H9 (cell line): ENCODE results near the gene TMED10. TPM values are rescaled to one million over a fixed set of nuclear protein-coding genes. Genes with fewer than 3 reads are reported as not detected.

Experiments
- DNase-seq: peaks from one replicate; pipeline ENCODE4 v3.0.0-alpha.2; 2017
- H2AFZ ChIP-seq: one replicate; pipeline ENCODE4 v1.6.1; 2013; ENCODE audit warnings: mild to moderate bottlenecking, low read length, control low read depth, moderate library complexity
- H2AK5ac ChIP-seq: 2 replicates; pipeline ENCODE4 v1.6.1; 2013; ENCODE audit warnings: low read length, control low read depth, mixed read lengths; ENCODE audit not compliant: insufficient read length
- H2BK120ac ChIP-seq: one replicate; pipeline ENCODE4 v1.6.1; 2013; ENCODE audit warnings: low read depth, mild to moderate bottlenecking, low read length, control low read depth, inconsistent platforms; ENCODE audit not compliant: poor library complexity, severe bottlenecking
- H2BK12ac ChIP-seq: 2 replicates; pipeline ENCODE4 v1.6.1; 2013; ENCODE audit warnings: low read length, control low read depth, mixed read lengths, low read depth; ENCODE audit not compliant: insufficient read length
- H2BK15ac ChIP-seq: 2 replicates; pipeline ENCODE4 v1.6.1; 2013; ENCODE audit warnings: low read depth, low read length, control low read depth
- H2BK20ac ChIP-seq: one replicate; pipeline ENCODE4 v1.6.1; 2013; ENCODE audit warnings: low read depth, mild to moderate bottlenecking, low read length, control low read depth, inconsistent platforms; ENCODE audit not compliant: poor library complexity, severe bottlenecking
- H2BK5ac ChIP-seq: 2 replicates; pipeline ENCODE4 v1.6.1; 2013; ENCODE audit warnings: low read length, control low read depth, mixed read lengths; ENCODE audit not compliant: insufficient read length
- H3K14ac ChIP-seq: 2 replicates; pipeline ENCODE4 v1.6.1; 2013; ENCODE audit warnings: low read length, control low read depth; ENCODE audit not compliant: insufficient read depth
- H3K18ac ChIP-seq: 2 replicates; pipeline ENCODE4 v1.6.1; 2013; ENCODE audit warnings: low read depth, mild to moderate bottlenecking, mixed read lengths, low read length, control low read depth; ENCODE audit not compliant: insufficient read length
- H3K23ac ChIP-seq: 2 replicates; pipeline ENCODE4 v1.6.1; 2013; ENCODE audit warnings: low read length, control low read depth, mixed read lengths, low read depth; ENCODE audit not compliant: insufficient read length
- H3K23me2 ChIP-seq: 2 replicates; pipeline ENCODE4 v1.6.1; 2013; ENCODE audit warnings: low read depth, mild to moderate bottlenecking, mixed read lengths, low read length, control low read depth; ENCODE audit not compliant: insufficient read length, poor library complexity, severe bottlenecking
- H3K27ac ChIP-seq: 2 replicates; pipeline ENCODE4 v1.5.1; 2013; ENCODE audit warnings: low read length, control low read depth, mixed read lengths, low read depth; ENCODE audit not compliant: insufficient read length
- H3K27me3 ChIP-seq: 2 replicates; pipeline ENCODE4 v1.6.1; 2013; ENCODE audit warnings: low read length, control low read depth, inconsistent platforms; ENCODE audit not compliant: insufficient read depth
- H3K4ac ChIP-seq: 2 replicates; pipeline ENCODE4 v1.6.1; 2013; ENCODE audit warnings: low read depth, mild to moderate bottlenecking, control low read depth, inconsistent platforms, low read length, moderate library complexity
- H3K4me1 ChIP-seq: 2 replicates; pipeline ENCODE4 v1.6.1; 2013; ENCODE audit warnings: low read length, control low read depth, inconsistent platforms; ENCODE audit not compliant: insufficient read depth
- H3K4me2 ChIP-seq: 2 replicates; pipeline ENCODE4 v1.6.1; 2013; ENCODE audit warnings: low read length, control low read depth, mixed read lengths; ENCODE audit not compliant: insufficient read length, insufficient read depth
- H3K56ac ChIP-seq: 2 replicates; pipeline ENCODE4 v1.6.1; 2013; ENCODE audit warnings: low read depth, mild to moderate bottlenecking, mixed read lengths, low read length, control low read depth; ENCODE audit not compliant: insufficient read length
- H3K79me1 ChIP-seq: 2 replicates; pipeline ENCODE4 v1.6.1; 2013; ENCODE audit warnings: low read depth, mild to moderate bottlenecking, moderate library complexity, low read length, control low read depth, inconsistent platforms; ENCODE audit not compliant: insufficient read depth, poor library complexity, severe bottlenecking
- H3K79me2 ChIP-seq: 2 replicates; pipeline ENCODE4 v1.6.1; 2013; ENCODE audit warnings: low read length, control low read depth, inconsistent platforms; ENCODE audit not compliant: insufficient read depth
- H3K9ac ChIP-seq: 2 replicates; pipeline ENCODE4 v1.6.1; 2013; ENCODE audit warnings: low read length, control low read depth, mixed read lengths; ENCODE audit not compliant: insufficient read length; ENCODE audit errors: extremely low read depth
- H3K9me3 ChIP-seq: one replicate; pipeline ENCODE4 v1.6.1; 2013; ENCODE audit warnings: low read depth, low read length, inconsistent platforms; ENCODE audit not compliant: control insufficient read depth
- H3T11ph ChIP-seq: one replicate; pipeline ENCODE4 v1.6.1; 2013; ENCODE audit warnings: mild to moderate bottlenecking, low read length, control low read depth, inconsistent platforms
- H4K20me1 ChIP-seq: one replicate; pipeline ENCODE4 v1.6.1; 2013; ENCODE audit not compliant: control insufficient read depth, insufficient read length, insufficient read depth
- H4K5ac ChIP-seq: 2 replicates; pipeline ENCODE4 v1.6.1; 2013; ENCODE audit warnings: low read depth, mild to moderate bottlenecking, mixed read lengths, low read length, control low read depth; ENCODE audit not compliant: insufficient read length
- H4K8ac ChIP-seq: replicated peaks from 2 replicates; pipeline ENCODE4 v1.6.1; 2013; ENCODE audit warnings: low read length, control low read depth, mixed read lengths, low read depth; ENCODE audit not compliant: insufficient read length
- H4K91ac ChIP-seq: 2 replicates; pipeline ENCODE4 v1.6.1; 2013; ENCODE audit warnings: low read depth, mild to moderate bottlenecking, moderate library complexity, mixed read lengths, low read length, control low read depth; ENCODE audit not compliant: insufficient read length
- H3K27ac Mint-ChIP-seq, 3 experiments: 2 replicates in 2 of 3; 3 replicates in 1 of 3; pipeline ENCODE4 v1.8.0; 2020 to 2021; ENCODE audit warnings: mixed read lengths in 3 of 3, mild to moderate bottlenecking in 1 of 3, moderate library complexity in 1 of 3
- H3K27me3 Mint-ChIP-seq: 2 replicates; pipeline ENCODE4 v1.8.0; 2021; ENCODE audit warnings: low read depth, mild to moderate bottlenecking, moderate library complexity, mixed read lengths
- H3K36me3 Mint-ChIP-seq, 3 experiments: 2 replicates in 2 of 3; 3 replicates in 1 of 3; pipeline ENCODE4 v1.8.0; 2020 to 2021; ENCODE audit warnings: low read depth in 3 of 3, mixed read lengths in 3 of 3; ENCODE audit not compliant: insufficient read depth in 1 of 3
- H3K4me1 Mint-ChIP-seq, 2 experiments: 2 replicates each; pipeline ENCODE4 v1.8.0; 2020; ENCODE audit warnings: mixed read lengths in 2 of 2
- H3K4me3 Mint-ChIP-seq, 2 experiments: 2 replicates in 1 of 2; 3 replicates in 1 of 2; pipeline ENCODE4 v1.8.0; 2020 to 2021; ENCODE audit warnings: mild to moderate bottlenecking in 2 of 2, mixed read lengths in 2 of 2, moderate library complexity in 1 of 2
- H3K9me3 Mint-ChIP-seq, 2 experiments: 2 replicates in 1 of 2; 3 replicates in 1 of 2; pipeline ENCODE4 v1.8.0; 2020; ENCODE audit warnings: mild to moderate bottlenecking in 2 of 2, mixed read lengths in 2 of 2, moderate library complexity in 1 of 2
- CTCF ChIP-seq: fragments of 200-600 bp; sonication (generic); conservative IDR thresholded peaks from 3 replicates; pipeline ENCODE4 v1.8.0; 2021; ENCODE audit warnings: antibody characterized with exemption, mild to moderate bottlenecking
- WGBS: extraction: QIAGEN DNeasy Blood & Tissue Kit; methylation state at CpG from one replicate; pipeline ENCODE4 v1.1.7; 2013; ENCODE audit warnings: missing lambda C conversion rate, low lambda C conversion rate, mixed read lengths; ENCODE audit not compliant: insufficient read length; ENCODE audit errors: extremely low coverage; 5-methylcytosine and 5-hydroxymethylcytosine counted together
- total RNA-seq: library from RNA; stranded (reverse); gene quantifications from 2 replicates; pipeline ENCODE4 v1.2.1, GENCODE V29; 2021

Gene TMED10
- total RNA-seq, 1 experiment from 2014 or later, result 176 TPM

GRCh38 chr14:75144944-75145343 lies 31.5 kb downstream of the TMED10 start:
- peaks cover 12 to 33% (median 24%) of the 10 kb centered on the region in 3 experiments; a peak in 5 of 7 replicates for H3K36me3 Mint-ChIP-seq
- Histone ChIP-seq H2BK120ac (no peak overlapping the region), H3K27me3 (no peaks in the 10 kb centered on the region), H3K27ac (no peak overlapping the region), H2AFZ (no peak overlapping the region), H3K79me1 (no peaks in the 10 kb centered on the region), H4K5ac (no peak overlapping the region), H3T11ph (no peak overlapping the region), H4K20me1 (no peaks in the 10 kb centered on the region), H2BK12ac (no peak overlapping the region), H3K4me1 (no peaks in the 10 kb centered on the region; the same call in 1 of the 2 replicates), H2BK5ac (no peak overlapping the region), H4K91ac (no peak overlapping the region), H2BK15ac (no peak overlapping the region), H3K23ac (no peak overlapping the region), H4K8ac (no peak overlapping the region), H3K4ac (no peak overlapping the region), H3K9ac (no peak overlapping the region), H3K79me2 (no peaks in the 10 kb centered on the region; the same call in 1 of the 2 replicates), H2BK20ac (no peak overlapping the region), H3K4me2 (no peak overlapping the region), H3K18ac (no peak overlapping the region), H3K23me2 (no peaks in the 10 kb centered on the region), H3K9me3 (no peaks in the 10 kb centered on the region), H3K14ac (no peak overlapping the region), H3K56ac (no peak overlapping the region), H2AK5ac (no peak overlapping the region)
- WGBS, result no CpG with 5 or more reads among the region's 5 CpGs
- DNase-seq, result no peak
- no peaks in the 10 kb centered on the region for H3K27me3 Mint-ChIP-seq
- peak overlapping the region in 2 of 3 experiments; percentile 56 to 74; a peak in 2 of 7 replicates for H3K27ac Mint-ChIP-seq
- no peaks in the 10 kb centered on the region for H3K9me3 Mint-ChIP-seq
- H3K4me3 Mint-ChIP-seq, result no peak overlapping the region
- H3K4me1 Mint-ChIP-seq, result peaks cover 8 to 12% of the 10 kb centered on the region in 2 experiments
- TF ChIP-seq CTCF, result no peak
